SK-N-SH (cell line): ENCODE measurements around the gene FAM83F.

Source experiments
- CTCF ChIP-seq: fragments of 200-600 bp; sonication (generic); IDR thresholded peaks from 2 replicates; pipeline ENCODE4 v1.6.1; 2017; ENCODE audit warnings: antibody characterized with exemption, mild to moderate bottlenecking, moderate library complexity
- EZH2phosphoT487 ChIP-seq: fragments of 200-600 bp; sonication (generic); IDR thresholded peaks from 2 replicates; pipeline ENCODE4 v1.6.1; 2017; ENCODE audit warnings: low read depth, mixed run types, mild to moderate bottlenecking, antibody characterized with exemption, moderate library complexity, borderline replicate concordance
- GABPA ChIP-seq: IDR thresholded peaks from 2 replicates; pipeline ENCODE4 v1.4.0; 2012; ENCODE audit warnings: low read depth, mild to moderate bottlenecking
- JUND ChIP-seq: IDR thresholded peaks from 2 replicates; pipeline ENCODE4 v1.4.0; 2012
- PBX3 ChIP-seq: IDR thresholded peaks from 2 replicates; pipeline ENCODE4; 2012
- SIN3A ChIP-seq: IDR thresholded peaks from 2 replicates; pipeline ENCODE4 v1.6.1; 2012; ENCODE audit warnings: low read depth, mild to moderate bottlenecking, low read length, moderate library complexity, borderline replicate concordance
- TCF12 ChIP-seq: IDR thresholded peaks from 2 replicates; pipeline ENCODE4 v1.4.0; 2012
- USF2 ChIP-seq: fragments of 150-350 bp; IDR thresholded peaks from 2 replicates; pipeline ENCODE4 v1.6.1; 2017; ENCODE audit warnings: antibody characterized with exemption, low read length, low read depth, borderline replicate concordance
- YY1 ChIP-seq: IDR thresholded peaks from 2 replicates; pipeline ENCODE4 v1.4.0; 2012; ENCODE audit warnings: low read depth, mild to moderate bottlenecking
- ZBTB33 ChIP-seq: IDR thresholded peaks from 2 replicates; pipeline ENCODE4 v1.4.0; 2012; ENCODE audit warnings: low read depth, borderline replicate concordance

GRCh38 chr22:40026641-40027040 is 31.9 kb downstream of the FAM83F start:
- TF ChIP-seq CTCF (no peak), GABPA (no peak), ZBTB33 (no peak), SIN3A (no peak), JUND (no peak), EZH2phosphoT487 (no peak), PBX3 (no peak), YY1 (no peak), TCF12 (no peak), USF2 (no peak)
